Astrocyte (in vitro differentiated cells and primary cell): Measurements from ENCODE around the gene MAP7.

ENCODE experiments used
- CTCF ChIP-seq: IDR thresholded peaks from 2 replicates; pipeline ENCODE4 v1.5.1; 2011; ENCODE audit warnings: low read depth, mild to moderate bottlenecking, inconsistent platforms, low read length, moderate library complexity; ENCODE audit not compliant: insufficient read depth
- EZH2 ChIP-seq: IDR thresholded peaks from 2 replicates; pipeline ENCODE4 v1.6.1; 2012; ENCODE audit warnings: mild to moderate bottlenecking, low read length, inconsistent platforms; ENCODE audit not compliant: insufficient read depth

- TF ChIP-seq CTCF (no peak), EZH2 (no peak)
These were observed 216.3 kb downstream of the MAP7 start for GRCh38 chr6:136333824-136334464.
